Ishikawa (cell line): ENCODE results near the gene TAF1C.
A peak's percentile ranks its signal among the peaks of the same experiment; 100 is the strongest.

Experiments used
- CEBPB ChIP-seq: IDR thresholded peaks from 2 replicates; pipeline ENCODE4 v1.6.1; 2012
- CREB1 ChIP-seq: IDR thresholded peaks from 2 replicates; pipeline ENCODE4 v1.6.1; 2012; ENCODE audit warnings: low read depth
- EGR1 ChIP-seq: IDR thresholded peaks from 2 replicates; pipeline ENCODE4 v1.6.1; 2012
- EP300 ChIP-seq: IDR thresholded peaks from 2 replicates; pipeline ENCODE4 v1.6.1; 2012; ENCODE audit warnings: borderline replicate concordance
- FOXM1 ChIP-seq: IDR thresholded peaks from 2 replicates; pipeline ENCODE4 v1.6.1; 2012; ENCODE audit warnings: low read depth, borderline replicate concordance
- MAX ChIP-seq: IDR thresholded peaks from 2 replicates; pipeline ENCODE4 v1.6.1; 2012
- NFIC ChIP-seq: IDR thresholded peaks from 2 replicates; pipeline ENCODE4 v1.6.1; 2012
- RAD21 ChIP-seq: IDR thresholded peaks from 2 replicates; pipeline ENCODE4 v1.6.1; 2012; ENCODE audit warnings: low read depth
- REST ChIP-seq: IDR thresholded peaks from 2 replicates; pipeline ENCODE4 v1.6.1; 2012; ENCODE audit warnings: low read depth, mild to moderate bottlenecking
- TAF1 ChIP-seq: IDR thresholded peaks from 2 replicates; pipeline ENCODE4 v1.6.1; 2012; ENCODE audit warnings: low read depth, mild to moderate bottlenecking
- TCF12 ChIP-seq: IDR thresholded peaks from 2 replicates; pipeline ENCODE4 v1.6.1; 2012; ENCODE audit warnings: low read depth
- TEAD4 ChIP-seq: IDR thresholded peaks from 2 replicates; pipeline ENCODE4 v1.6.1; 2012
- USF1 ChIP-seq: IDR thresholded peaks from 2 replicates; pipeline ENCODE4 v1.6.1; 2012
- YY1 ChIP-seq: IDR thresholded peaks from 2 replicates; pipeline ENCODE4 v1.6.1; 2012; ENCODE audit warnings: low read depth
- ZBTB7A ChIP-seq: IDR thresholded peaks from 2 replicates; pipeline ENCODE4 v1.6.1; 2012; ENCODE audit warnings: low read depth

Gene TAF1C

GRCh38 chr16:84232060-84232459 lies 45.2 kb upstream of the TAF1C start:
- TF ChIP-seq FOXM1 = no peak
- no peak for TF ChIP-seq CEBPB
- TF ChIP-seq NFIC = no peak
- TF ChIP-seq TCF12 = no peak
- TF ChIP-seq EGR1 = no peak
- no peak for TF ChIP-seq RAD21
- no peak for TF ChIP-seq USF1
- TF ChIP-seq CREB1 = no peak
- TF ChIP-seq YY1 = no peak
- no peak for TF ChIP-seq TEAD4
- TF ChIP-seq MAX = no peak
- no peak for TF ChIP-seq EP300
- TF ChIP-seq REST = no peak
- TF ChIP-seq TAF1 = no peak
- no peak for TF ChIP-seq ZBTB7A

- TF ChIP-seq NFIC (no peak), TCF12 (no peak), CREB1 (no peak), FOXM1 (no peak), RAD21 (no peak), MAX (no peak), REST (no peak), EP300 (no peak), YY1 (no peak), TEAD4 (no peak)
These were observed 42.6 kb upstream of the TAF1C start for GRCh38 chr16:84229471-84229870.

- TF ChIP-seq REST = no peak
- TF ChIP-seq RAD21 = no peak
- TF ChIP-seq TEAD4 = no peak
- no peak for TF ChIP-seq TCF12
- TF ChIP-seq EGR1 = peak; percentile 22; the same call in 1 of the 2 replicates
- TF ChIP-seq NFIC = peak; percentile 49; the same call in 1 of the 2 replicates
These were observed 41.5 kb upstream of the TAF1C start for GRCh38 chr16:84228256-84228838.

GRCh38 chr16:84227548-84227947 lies 40.7 kb upstream of the TAF1C start:
- TF ChIP-seq FOXM1 (no peak), EP300 (no peak), TCF12 (no peak), CREB1 (no peak), YY1 (no peak), MAX (no peak), REST (no peak), TEAD4 (no peak), TAF1 (no peak), ZBTB7A (no peak)
